Keratinocyte (primary cell): ENCODE data around the gene THRB. TPM values are rescaled to one million over a fixed set of nuclear protein-coding genes. Genes with fewer than 3 reads are reported as not detected.

Source experiments
- DNase-seq: peaks from one replicate; pipeline ENCODE4 v3.0.0-alpha.2; 2011; ENCODE audit warnings: low read depth, missing footprints, low spot score
- FAIRE-seq: peaks from 2 replicates; lab custom pipeline; 2011; peaks lifted over from hg19 to GRCh38; lab: Jason Lieb, UNC
- H2AFZ ChIP-seq: 2 replicates; pipeline ENCODE4 v1.6.0; 2012; ENCODE audit warnings: low read length, control low read depth, inconsistent platforms; ENCODE audit not compliant: control insufficient read depth
- H3K27ac ChIP-seq: 2 replicates; pipeline ENCODE4 v1.5.1; 2011; ENCODE audit warnings: low read length; ENCODE audit not compliant: control insufficient read depth, insufficient read depth
- H3K27me3 ChIP-seq: 3 replicates; pipeline ENCODE4 v1.6.0; 2011; ENCODE audit warnings: low read length; ENCODE audit not compliant: control insufficient read depth, insufficient read depth; ENCODE audit errors: extremely low read depth
- H3K36me3 ChIP-seq, 2 experiments: 2 replicates in 1 of 2; 3 replicates in 1 of 2; pipeline ENCODE4 v1.5.1; 2011; ENCODE audit warnings: low read length in 2 of 2, mild to moderate bottlenecking in 1 of 2; ENCODE audit not compliant: control insufficient read depth in 2 of 2, insufficient read depth in 2 of 2; ENCODE audit errors: extremely low read depth in 1 of 2
- H3K4me1 ChIP-seq: 3 replicates; pipeline ENCODE4 v1.5.1; 2011; ENCODE audit warnings: low read length; ENCODE audit not compliant: control insufficient read depth, insufficient read depth; ENCODE audit errors: extremely low read depth
- H3K4me2 ChIP-seq: 3 replicates; pipeline ENCODE4 v1.6.0; 2011; ENCODE audit warnings: low read depth, low read length; ENCODE audit not compliant: control insufficient read depth, insufficient read depth; ENCODE audit errors: extremely low read depth
- H3K4me3 ChIP-seq, 3 experiments: fragments of 200-600 bp in 1 of 3; sonication (generic) in 1 of 3; 2 replicates in 2 of 3; 3 replicates in 1 of 3; pipeline ENCODE4 v1.5.1; 2011 to 2016; ENCODE audit warnings: low read length in 3 of 3, mild to moderate bottlenecking in 3 of 3, control low read depth in 2 of 3, inconsistent platforms in 1 of 3, low read depth in 1 of 3, mixed read lengths in 1 of 3, mixed run types in 1 of 3, moderate library complexity in 1 of 3; ENCODE audit not compliant: control insufficient read depth in 2 of 3, insufficient read depth in 2 of 3; ENCODE audit errors: extremely low read depth in 1 of 3
- H3K79me2 ChIP-seq: 2 replicates; pipeline ENCODE4 v1.6.0; 2012; ENCODE audit warnings: low read length; ENCODE audit not compliant: control insufficient read depth, insufficient read depth
- H3K9ac ChIP-seq: 3 replicates; pipeline ENCODE4 v1.6.0; 2011; ENCODE audit warnings: low read length; ENCODE audit not compliant: control insufficient read depth, insufficient read depth; ENCODE audit errors: extremely low read depth
- H3K9me1 ChIP-seq: 3 replicates; pipeline ENCODE4 v1.6.0; 2011; ENCODE audit warnings: low read length; ENCODE audit not compliant: control insufficient read depth, insufficient read depth; ENCODE audit errors: extremely low read depth
- H3K9me3 ChIP-seq: 2 replicates; pipeline ENCODE4 v1.5.1; 2012; ENCODE audit warnings: low read depth, low read length; ENCODE audit not compliant: control insufficient read depth
- H4K20me1 ChIP-seq: 3 replicates; pipeline ENCODE4 v1.6.0; 2011; ENCODE audit warnings: low read length; ENCODE audit not compliant: control insufficient read depth, insufficient read depth; ENCODE audit errors: extremely low read depth
- EZH2 ChIP-seq: IDR thresholded peaks from one replicate; pipeline ENCODE4 v1.6.1; 2012; ENCODE audit warnings: inconsistent platforms, mild to moderate bottlenecking, low read length, moderate library complexity
- dilution Hi-C: fragments of 300-500 bp; cut with MboI; formaldehyde crosslinking; loops from one replicate; pipeline ENCODE4 v1.7.0; 2020; ENCODE audit warnings: low sequenced_read_pairs; ENCODE audit not compliant: extremely low pct_ligation_motif_present
- polyA plus RNA-seq, 5 experiments: library from polyadenylated mRNA; depleted of rRNA in 3 of 5; stranded (reverse) in 3 of 5; stranded (forward) in 1 of 5; unstranded in 1 of 5; fragments of >200 nt; gene quantifications; 1 replicate in 1 of 5; 2 replicates in 3 of 5; 3 replicates in 1 of 5; pipeline versions ENCODE4 v1.2.1 to v1.2.3, GENCODE V29; 2011 to 2012; ENCODE audit warnings: missing spikeins in 2 of 5, low read depth in 1 of 5, low replicate concordance in 1 of 5
- TF ChIP-seq, protein P1 (sequence below), 3 experiments: IDR thresholded peaks in 1 of 3; conservative IDR thresholded peaks in 1 of 3; optimal IDR thresholded peaks in 1 of 3; 2 replicates in 2 of 3; 3 replicates in 1 of 3; pipeline versions ENCODE3 to v1.5.1; 2011; ENCODE audit warnings: low read length in 3 of 3, mild to moderate bottlenecking in 3 of 3, moderate library complexity in 2 of 3, control low read depth in 1 of 3, inconsistent platforms in 1 of 3; ENCODE audit not compliant: insufficient read depth in 2 of 3; ENCODE audit errors: extremely low read depth in 1 of 3

The THRB gene
- polyA plus RNA-seq, 1 donor (not counting 4 experiments of a cell fraction or from before 2014, with no cell fraction given), result 2.6 TPM

DNA sequence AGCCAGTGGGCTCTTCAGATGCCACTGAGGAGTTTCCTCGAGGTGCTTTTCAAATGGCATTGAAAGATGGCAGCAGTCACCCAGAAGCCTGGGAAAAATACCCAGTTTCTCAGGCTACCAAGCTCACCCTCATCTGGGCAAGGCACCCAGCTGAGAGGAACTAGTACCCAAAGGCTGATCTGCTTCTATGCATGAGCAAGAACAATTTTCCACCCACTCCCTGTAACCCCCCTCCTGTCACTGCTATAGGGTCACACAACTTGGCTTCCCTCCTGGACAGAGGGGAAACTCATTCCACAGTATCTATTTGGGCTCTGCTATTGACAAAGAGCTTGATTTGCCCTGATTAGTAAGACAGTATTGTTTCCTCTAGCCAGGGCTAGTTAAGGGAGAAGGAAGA, 31.9 kb downstream of the THRB start:
- FAIRE-seq, result no peak
- no peak overlapping the region for H3K27ac ChIP-seq
- dilution Hi-C loops, result no loop called here

DNA sequence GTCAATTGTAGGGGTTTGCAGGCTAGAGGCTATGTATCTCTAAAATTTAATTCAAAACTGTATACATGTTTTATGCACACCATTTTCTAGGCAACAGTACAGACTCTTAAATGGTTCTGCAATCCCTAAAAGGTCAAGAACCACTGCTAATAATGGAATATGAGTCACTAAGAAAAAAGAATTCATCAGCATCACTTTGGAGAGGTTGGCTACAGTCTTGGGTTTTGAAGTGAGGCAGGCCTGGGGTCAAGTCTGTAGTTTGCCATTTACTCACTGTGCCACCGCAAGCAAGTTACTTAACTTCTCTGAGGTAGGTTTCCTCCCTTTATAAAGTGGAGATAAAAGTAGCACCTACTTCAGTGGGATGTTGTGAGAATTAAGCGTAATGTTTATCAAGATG, 33.7 kb downstream of the THRB start:
- Histone ChIP-seq H3K9me3 (no peaks in the 10 kb centered on the region), H3K36me3 (no peaks in the 10 kb centered on the region), H3K9me1 (no peaks in the 10 kb centered on the region), H3K4me2 (no peak overlapping the region), H3K4me1 (no peaks in the 10 kb centered on the region), H3K27ac (no peak overlapping the region), H3K4me3 (no peak overlapping the region), H3K27me3 (no peaks in the 10 kb centered on the region), H2AFZ (no peak overlapping the region), H3K9ac (no peak overlapping the region), H3K79me2 (no peaks in the 10 kb centered on the region), H4K20me1 (no peaks in the 10 kb centered on the region)
- DNase-seq (no peak), FAIRE-seq (no peak)
- TF ChIP-seq EZH2, result no peak
- TF ChIP-seq, protein P1, sequence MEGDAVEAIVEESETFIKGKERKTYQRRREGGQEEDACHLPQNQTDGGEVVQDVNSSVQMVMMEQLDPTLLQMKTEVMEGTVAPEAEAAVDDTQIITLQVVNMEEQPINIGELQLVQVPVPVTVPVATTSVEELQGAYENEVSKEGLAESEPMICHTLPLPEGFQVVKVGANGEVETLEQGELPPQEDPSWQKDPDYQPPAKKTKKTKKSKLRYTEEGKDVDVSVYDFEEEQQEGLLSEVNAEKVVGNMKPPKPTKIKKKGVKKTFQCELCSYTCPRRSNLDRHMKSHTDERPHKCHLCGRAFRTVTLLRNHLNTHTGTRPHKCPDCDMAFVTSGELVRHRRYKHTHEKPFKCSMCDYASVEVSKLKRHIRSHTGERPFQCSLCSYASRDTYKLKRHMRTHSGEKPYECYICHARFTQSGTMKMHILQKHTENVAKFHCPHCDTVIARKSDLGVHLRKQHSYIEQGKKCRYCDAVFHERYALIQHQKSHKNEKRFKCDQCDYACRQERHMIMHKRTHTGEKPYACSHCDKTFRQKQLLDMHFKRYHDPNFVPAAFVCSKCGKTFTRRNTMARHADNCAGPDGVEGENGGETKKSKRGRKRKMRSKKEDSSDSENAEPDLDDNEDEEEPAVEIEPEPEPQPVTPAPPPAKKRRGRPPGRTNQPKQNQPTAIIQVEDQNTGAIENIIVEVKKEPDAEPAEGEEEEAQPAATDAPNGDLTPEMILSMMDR (optimal IDR thresholded peaks at IDR 0.05 in 1 of 3, IDR thresholded peaks at IDR 0.05 in 1 of 3, conservative IDR thresholded peaks at IDR 0.05 in 1 of 3; ENCODE audit: extremely low read depth in 1 of 3, insufficient read depth in 2 of 3, low read length in 3 of 3), result no peak
- dilution Hi-C loops, result no loop called here

More for the DNA sequence above, 31.9 kb downstream of the THRB start:
- no peak for DNase-seq
- H3K9me3 ChIP-seq, result no peaks in the 10 kb centered on the region
- no peak overlapping the region for H3K9ac ChIP-seq
- no peaks in the 10 kb centered on the region for H4K20me1 ChIP-seq
- no peaks in the 10 kb centered on the region for H3K36me3 ChIP-seq
- no peak overlapping the region for H3K4me2 ChIP-seq
- H2AFZ ChIP-seq, result no peak overlapping the region
- TF ChIP-seq, protein P1 (optimal IDR thresholded peaks at IDR 0.05 in 1 of 3, IDR thresholded peaks at IDR 0.05 in 1 of 3, conservative IDR thresholded peaks at IDR 0.05 in 1 of 3; ENCODE audit: extremely low read depth in 1 of 3, insufficient read depth in 2 of 3, low read length in 3 of 3), result no peak
- TF ChIP-seq EZH2, result no peak
- H3K4me3 ChIP-seq, result no peak overlapping the region
- H3K79me2 ChIP-seq, result no peaks in the 10 kb centered on the region
- H3K27me3 ChIP-seq, result no peaks in the 10 kb centered on the region
- no peaks in the 10 kb centered on the region for H3K9me1 ChIP-seq
- no peaks in the 10 kb centered on the region for H3K4me1 ChIP-seq
